Activated naive CD4-positive, alpha-beta T cell treated with anti-CD3 and anti-CD28 coated beads, Interleukin-2, amount 50 U/mL, for 72 hours (primary cell): ENCODE measurements around the gene ARHGEF19. TPM values are rescaled to one million over a fixed set of nuclear protein-coding genes. Genes with fewer than 3 reads are reported as not detected.
A peak's percentile ranks its signal among the peaks of the same experiment; 100 is the strongest.
"Not testable (repeated sequence)": the region's sequence is repeated elsewhere in the genome, so short reads cannot be mapped to it uniquely, and the experiment has no call there.

Source experiments
- ATAC-seq, 2 donors: fragments of 150-1000 bp; cut with Tn5 transposase; 2 replicates each; pipeline ENCODE4 v1.10.0; 2021; ENCODE audit warnings: mild to moderate bottlenecking in 2 of 2, moderate library complexity in 2 of 2
- DNase-seq, 2 donors: peaks; one replicate each; pipeline ENCODE4 v3.0.0; 2021 to 2022; ENCODE audit warnings: low spot score in 2 of 2
- H3K27ac Mint-ChIP-seq, 2 donors: one replicate each; pipeline ENCODE4 v1.8.0; 2022; ENCODE audit warnings: mild to moderate bottlenecking in 2 of 2, mixed read lengths in 2 of 2
- H3K36me3 Mint-ChIP-seq, 2 donors: one replicate each; pipeline ENCODE4 v1.8.0; 2022; ENCODE audit warnings: mixed read lengths in 2 of 2
- H3K9me3 Mint-ChIP-seq, 2 donors: one replicate each; pipeline ENCODE4 v1.8.0; 2022; ENCODE audit warnings: mixed read lengths in 2 of 2
- total RNA-seq, 2 donors: library from RNA; stranded (reverse); gene quantifications; one replicate each; pipeline ENCODE4 v1.2.3, GENCODE V29; 2022

Gene ARHGEF19
- total RNA-seq, 2 donors from 2014 or later, result 8.4 to 10.1 TPM

DNA sequence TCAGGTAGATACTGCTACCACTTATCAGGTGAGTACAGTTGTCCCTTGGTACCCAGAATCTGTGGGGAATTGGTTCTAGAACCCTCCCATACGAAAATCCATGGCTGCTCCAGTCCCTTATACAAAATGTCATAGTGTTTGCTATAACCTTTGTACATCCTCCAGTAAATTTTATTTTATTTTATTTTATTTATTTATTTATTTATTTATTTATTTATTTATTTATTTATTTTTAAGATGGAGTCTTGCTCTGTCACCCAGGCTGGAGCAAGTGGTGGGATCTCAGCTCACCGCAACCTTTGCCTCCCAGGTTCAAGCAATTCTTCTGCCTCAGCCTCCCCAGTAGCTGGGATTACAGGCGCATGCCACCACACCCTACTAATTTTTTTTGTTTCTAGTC lies 1.1 kb upstream of the ARHGEF19 start:
- not testable (repeated sequence) for H3K36me3 Mint-ChIP-seq, H3K27ac Mint-ChIP-seq, ATAC-seq, DNase-seq, H3K9me3 Mint-ChIP-seq

GRCh38 chr1:16213013-16213412 lies 561 bp upstream of the ARHGEF19 start:
- H3K36me3 Mint-ChIP-seq, result no peaks in the 10 kb centered on the region

DNA sequence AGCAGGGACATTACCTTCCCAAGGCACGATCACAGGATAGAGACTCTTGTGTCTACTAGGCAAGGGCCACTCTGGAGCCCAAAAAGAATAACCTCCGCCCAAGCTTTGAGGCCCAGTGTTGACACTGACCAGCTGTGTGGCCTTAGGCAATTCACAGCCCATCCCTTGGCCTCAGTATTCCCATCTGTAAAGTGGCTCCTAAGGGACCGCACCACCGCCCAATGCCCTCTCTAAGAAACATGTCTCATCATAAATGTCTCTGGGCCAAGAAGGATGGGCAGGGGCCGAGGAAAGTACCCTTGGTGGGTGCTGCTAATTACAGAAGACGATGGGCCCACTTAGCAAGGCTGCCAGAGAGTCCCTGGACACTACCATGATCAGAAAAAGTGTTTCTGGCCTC lies 628 bp downstream of the ARHGEF19 start:
- H3K27ac Mint-ChIP-seq, result no peak overlapping the region
- no peaks in the 10 kb centered on the region for H3K36me3 Mint-ChIP-seq
- H3K9me3 Mint-ChIP-seq, result no peaks in the 10 kb centered on the region
- no peak for DNase-seq
- ATAC-seq, result no peak

More at GRCh38 chr1:16213013-16213412, 561 bp upstream of the ARHGEF19 start:
- no peaks in the 10 kb centered on the region for H3K9me3 Mint-ChIP-seq
- H3K27ac Mint-ChIP-seq, result no peak overlapping the region
- DNase-seq (no peak), ATAC-seq (no peak)

- no peak for ATAC-seq
- Mint-ChIP-seq H3K9me3 (no peaks in the 10 kb centered on the region), H3K36me3 (no peaks in the 10 kb centered on the region), H3K27ac (no peak overlapping the region)
- DNase-seq, result no peak
Measured at GRCh38 chr1:16210581-16210980, 1.9 kb downstream of the ARHGEF19 start.

- DNase-seq, result no peak
- no peak overlapping the region for H3K27ac Mint-ChIP-seq
- H3K36me3 Mint-ChIP-seq, result no peaks in the 10 kb centered on the region
- no peak for ATAC-seq
- no peaks in the 10 kb centered on the region for H3K9me3 Mint-ChIP-seq
Measured at GRCh38 chr1:16209847-16210407, 2.5 kb downstream of the ARHGEF19 start.

DNA sequence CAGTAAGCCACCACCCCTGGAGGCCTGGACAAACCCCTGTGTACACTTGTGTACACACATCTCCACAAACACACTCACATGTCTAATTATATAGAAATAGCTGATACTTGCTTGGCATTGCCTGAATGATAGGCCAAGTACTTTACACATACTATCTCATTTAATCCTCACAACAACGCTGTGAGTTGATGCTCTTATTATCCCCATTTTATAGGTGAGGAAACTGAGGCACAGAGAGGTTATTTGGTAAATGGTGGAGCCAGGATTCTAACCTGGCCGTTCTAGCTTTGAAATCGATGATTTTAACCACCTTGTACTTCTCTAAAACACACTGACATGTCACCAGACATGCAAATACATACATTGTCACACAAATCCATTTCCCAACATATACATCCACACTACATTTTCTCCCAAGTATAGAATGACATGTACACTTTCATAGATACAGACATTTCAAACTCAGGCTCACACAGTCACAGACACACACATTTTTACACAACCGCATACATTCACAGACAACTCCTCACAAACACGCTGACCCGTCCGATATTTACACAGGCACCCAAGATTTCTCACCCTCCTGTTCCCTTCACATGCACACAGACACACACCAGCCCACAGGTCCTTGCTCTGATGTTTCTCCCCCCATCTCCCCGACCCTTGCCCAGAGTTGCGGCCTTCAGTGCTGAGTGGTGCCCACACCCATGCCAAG lies 3.2 kb downstream of the ARHGEF19 start:
- no peak for ATAC-seq
- H3K9me3 Mint-ChIP-seq, result no peaks in the 10 kb centered on the region
- no peak for DNase-seq
- H3K27ac Mint-ChIP-seq, result no peak overlapping the region
- H3K36me3 Mint-ChIP-seq, result no peaks in the 10 kb centered on the region

GRCh38 chr1:16208270-16208987 lies 4.0 kb downstream of the ARHGEF19 start:
- Mint-ChIP-seq H3K9me3 (no peaks in the 10 kb centered on the region), H3K36me3 (no peaks in the 10 kb centered on the region), H3K27ac (no peak overlapping the region)
- no peak for DNase-seq
- ATAC-seq, result no peak

GRCh38 chr1:16207318-16208269 lies 4.9 kb downstream of the ARHGEF19 start:
- Mint-ChIP-seq H3K36me3 (no peaks in the 10 kb centered on the region), H3K9me3 (no peaks in the 10 kb centered on the region), H3K27ac (peak overlapping the region; percentile 89 to 91)
- DNase-seq, result no peak
- ATAC-seq, result no peak

GRCh38 chr1:16206547-16207317 lies 5.7 kb downstream of the ARHGEF19 start:
- DNase-seq (peak; percentile 90 to 93), ATAC-seq (peak; percentile 91 to 92)
- no peaks in the 10 kb centered on the region for H3K9me3 Mint-ChIP-seq
- peak overlapping the region; percentile 89 to 91 for H3K27ac Mint-ChIP-seq
- no peaks in the 10 kb centered on the region for H3K36me3 Mint-ChIP-seq

GRCh38 chr1:16205891-16206546 lies 6.4 kb downstream of the ARHGEF19 start:
- peak overlapping the region; percentile 89 to 91 for H3K27ac Mint-ChIP-seq
- no peaks in the 10 kb centered on the region for H3K36me3 Mint-ChIP-seq
- no peaks in the 10 kb centered on the region for H3K9me3 Mint-ChIP-seq
- DNase-seq (no peak), ATAC-seq (no peak)

- ATAC-seq (no peak), DNase-seq (no peak)
- Mint-ChIP-seq H3K27ac (peak overlapping the region in 1 of 2 donors; percentile 89), H3K9me3 (no peaks in the 10 kb centered on the region), H3K36me3 (no peaks in the 10 kb centered on the region)
Measured at GRCh38 chr1:16205334-16205671, 7.1 kb downstream of the ARHGEF19 start.

DNA sequence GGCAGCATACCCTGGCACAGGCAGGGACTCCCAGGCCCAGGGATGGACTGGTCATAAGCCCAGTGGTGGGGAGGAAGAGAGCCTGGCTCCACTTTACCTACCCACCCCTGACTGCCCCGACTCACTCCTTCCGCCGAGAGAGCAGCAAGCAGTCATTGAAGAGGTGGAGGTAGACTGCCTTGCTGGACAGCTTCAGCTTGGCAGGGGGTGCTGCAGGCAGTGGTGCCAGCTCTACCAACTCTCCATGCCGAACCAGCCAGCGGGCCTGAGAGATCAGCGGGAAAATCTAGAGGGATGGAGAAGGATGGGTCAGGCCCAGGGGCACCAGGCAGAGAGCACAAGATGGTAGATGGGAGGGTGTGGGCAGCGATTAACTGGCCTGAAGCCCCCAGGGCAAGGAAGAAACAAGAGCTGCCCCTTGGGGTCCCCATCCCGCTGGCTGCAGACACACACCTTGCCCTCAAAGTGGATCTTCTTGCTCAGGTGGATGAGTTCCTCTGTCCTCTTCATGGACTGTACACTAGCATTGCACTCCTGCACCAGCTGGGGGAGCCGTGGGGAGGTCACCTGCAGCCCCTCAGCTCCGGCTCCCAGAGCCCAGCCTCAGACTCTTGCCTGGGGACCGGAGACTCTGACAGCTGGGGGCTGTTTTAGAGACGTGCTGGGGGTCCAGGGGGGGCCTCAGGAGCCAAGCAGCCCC lies 7.7 kb downstream of the ARHGEF19 start:
- H3K27ac Mint-ChIP-seq, result peak overlapping the region in 1 of 2 donors; percentile 89
- no peak for ATAC-seq
- H3K36me3 Mint-ChIP-seq, result no peaks in the 10 kb centered on the region
- H3K9me3 Mint-ChIP-seq, result no peaks in the 10 kb centered on the region
- DNase-seq, result peak in 1 of 2 donors; percentile 33

- peak overlapping the region in 1 of 2 donors; percentile 89 for H3K27ac Mint-ChIP-seq
- no peaks in the 10 kb centered on the region for H3K9me3 Mint-ChIP-seq
- ATAC-seq (no peak), DNase-seq (no peak)
- H3K36me3 Mint-ChIP-seq, result no peaks in the 10 kb centered on the region
Measured at GRCh38 chr1:16204216-16204615, 8.2 kb downstream of the ARHGEF19 start.

- DNase-seq, result no peak
- Mint-ChIP-seq H3K36me3 (no peaks in the 10 kb centered on the region), H3K27ac (peak overlapping the region; percentile 10 to 11), H3K9me3 (no peaks in the 10 kb centered on the region)
- ATAC-seq, result no peak
Measured at GRCh38 chr1:16203550-16203949, 8.9 kb downstream of the ARHGEF19 start.
